MM.1S (cell line): ENCODE measurements around the gene TNFSF8.

Experiments used
- DNase-seq: peaks from one replicate; pipeline ENCODE4 v3.0.0-alpha.2; 2015
- H2AFZ ChIP-seq: fragments of 300-600 bp; sonication (generic); 2 replicates; pipeline ENCODE4 v1.6.0; 2016; ENCODE audit warnings: antibody characterized with exemption, low read length
- H3F3A ChIP-seq: fragments of 300-600 bp; sonication (generic); 2 replicates; pipeline ENCODE4 v1.6.1; 2016; ENCODE audit warnings: mild to moderate bottlenecking, antibody characterized with exemption, low read length, moderate library complexity, mixed read lengths; ENCODE audit not compliant: insufficient read depth
- H3K27ac ChIP-seq: fragments of 300-600 bp; sonication (generic); 2 replicates; pipeline ENCODE4 v1.5.1; 2016; ENCODE audit warnings: mild to moderate bottlenecking, low read length
- H3K27me3 ChIP-seq: fragments of 300-600 bp; sonication (generic); replicated peaks from 2 replicates; pipeline ENCODE4 v1.6.0; 2016; ENCODE audit warnings: low read length; ENCODE audit not compliant: insufficient read depth
- H3K36me3 ChIP-seq: fragments of 300-600 bp; sonication (generic); replicated peaks from 2 replicates; pipeline ENCODE4 v1.6.1; 2016; ENCODE audit warnings: mild to moderate bottlenecking, low read length, mixed read lengths; ENCODE audit not compliant: insufficient read depth
- H3K4me1 ChIP-seq: fragments of 300-600 bp; sonication (generic); 2 replicates; pipeline ENCODE4 v1.6.1; 2016; ENCODE audit warnings: low read length, mixed read lengths
- H3K4me2 ChIP-seq: fragments of 300-600 bp; sonication (generic); 2 replicates; pipeline ENCODE4 v1.6.0; 2016; ENCODE audit warnings: low read depth, low read length
- H3K4me3 ChIP-seq: fragments of 300-600 bp; sonication (generic); 2 replicates; pipeline ENCODE4 v1.5.1; 2016; ENCODE audit warnings: low read length, mixed read lengths
- H3K79me2 ChIP-seq: fragments of 300-600 bp; sonication (generic); 2 replicates; pipeline ENCODE4 v1.6.1; 2016; ENCODE audit warnings: mixed run types, low read length, mixed read lengths
- H3K9ac ChIP-seq: fragments of 300-600 bp; sonication (generic); 2 replicates; pipeline ENCODE4 v1.6.1; 2016; ENCODE audit warnings: low read length, mixed read lengths
- H3K9me2 ChIP-seq: fragments of 300-600 bp; sonication (generic); replicated peaks from 2 replicates; pipeline ENCODE4 v1.6.1; 2016; ENCODE audit warnings: mild to moderate bottlenecking, low read length, mixed read lengths; ENCODE audit not compliant: insufficient read depth
- H3K9me3 ChIP-seq: fragments of 300-600 bp; sonication (generic); replicated peaks from 2 replicates; pipeline ENCODE4 v1.6.1; 2016; ENCODE audit warnings: mild to moderate bottlenecking, low read length, mixed read lengths; ENCODE audit not compliant: insufficient read depth
- H4K20me1 ChIP-seq: fragments of 300-600 bp; sonication (generic); 2 replicates; pipeline ENCODE4 v1.6.1; 2016; ENCODE audit warnings: mild to moderate bottlenecking, low read length, moderate library complexity, mixed read lengths; ENCODE audit not compliant: insufficient read depth
- EZH2 ChIP-seq: fragments of 300-600 bp; sonication (generic); optimal IDR thresholded peaks from 2 replicates; pipeline ENCODE3; 2017; ENCODE audit warnings: low read depth, mild to moderate bottlenecking, antibody characterized with exemption, low read length, mixed read lengths
- EZH2phosphoT487 ChIP-seq: fragments of 300-600 bp; sonication (generic); IDR thresholded peaks from 2 replicates; pipeline ENCODE4 v1.6.1; 2018; ENCODE audit warnings: antibody characterized with exemption, low read length
- TF ChIP-seq, protein P1 (sequence below): fragments of 300-600 bp; sonication (generic); IDR thresholded peaks from 2 replicates; pipeline ENCODE4 v1.5.1; 2016; ENCODE audit warnings: antibody characterized with exemption, low read length, mixed read lengths

The TNFSF8 gene

DNA sequence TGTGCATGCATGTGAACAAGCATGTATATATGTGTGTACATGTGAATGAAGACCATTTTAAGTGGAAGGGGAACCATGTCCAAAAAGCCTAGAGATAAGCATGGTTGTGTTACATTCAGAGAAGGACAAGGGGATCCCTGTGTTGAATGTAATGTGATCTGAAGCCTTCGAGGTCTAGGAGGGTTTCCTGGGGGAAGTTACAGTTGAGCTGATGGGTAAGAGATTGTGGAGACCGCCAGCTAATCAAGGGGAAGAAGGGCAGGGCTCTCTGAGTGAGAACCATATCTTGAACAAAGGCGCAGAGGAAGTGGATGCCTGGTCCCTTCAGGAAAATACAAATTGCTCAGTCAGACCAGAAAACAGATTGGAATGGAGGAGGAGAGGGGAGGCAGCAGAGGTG lies 79.1 kb downstream of the TNFSF8 start:
- no peaks in the 10 kb centered on the region for H3K27me3 ChIP-seq
- no peaks in the 10 kb centered on the region for H3F3A ChIP-seq
- no peaks in the 10 kb centered on the region for H3K4me1 ChIP-seq
- H3K4me3 ChIP-seq = no peak overlapping the region
- TF ChIP-seq, protein P1, sequence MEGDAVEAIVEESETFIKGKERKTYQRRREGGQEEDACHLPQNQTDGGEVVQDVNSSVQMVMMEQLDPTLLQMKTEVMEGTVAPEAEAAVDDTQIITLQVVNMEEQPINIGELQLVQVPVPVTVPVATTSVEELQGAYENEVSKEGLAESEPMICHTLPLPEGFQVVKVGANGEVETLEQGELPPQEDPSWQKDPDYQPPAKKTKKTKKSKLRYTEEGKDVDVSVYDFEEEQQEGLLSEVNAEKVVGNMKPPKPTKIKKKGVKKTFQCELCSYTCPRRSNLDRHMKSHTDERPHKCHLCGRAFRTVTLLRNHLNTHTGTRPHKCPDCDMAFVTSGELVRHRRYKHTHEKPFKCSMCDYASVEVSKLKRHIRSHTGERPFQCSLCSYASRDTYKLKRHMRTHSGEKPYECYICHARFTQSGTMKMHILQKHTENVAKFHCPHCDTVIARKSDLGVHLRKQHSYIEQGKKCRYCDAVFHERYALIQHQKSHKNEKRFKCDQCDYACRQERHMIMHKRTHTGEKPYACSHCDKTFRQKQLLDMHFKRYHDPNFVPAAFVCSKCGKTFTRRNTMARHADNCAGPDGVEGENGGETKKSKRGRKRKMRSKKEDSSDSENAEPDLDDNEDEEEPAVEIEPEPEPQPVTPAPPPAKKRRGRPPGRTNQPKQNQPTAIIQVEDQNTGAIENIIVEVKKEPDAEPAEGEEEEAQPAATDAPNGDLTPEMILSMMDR = no peak
- no peak for TF ChIP-seq EZH2
- no peak for TF ChIP-seq EZH2phosphoT487
- no peak overlapping the region for H3K9ac ChIP-seq
- no peaks in the 10 kb centered on the region for H3K9me3 ChIP-seq
- H4K20me1 ChIP-seq = no peaks in the 10 kb centered on the region
- no peak overlapping the region for H3K4me2 ChIP-seq
- no peak overlapping the region for H3K27ac ChIP-seq
- no peaks in the 10 kb centered on the region for H3K79me2 ChIP-seq
- no peak for DNase-seq
- no peaks in the 10 kb centered on the region for H3K9me2 ChIP-seq
- no peak overlapping the region for H2AFZ ChIP-seq
- H3K36me3 ChIP-seq = no peaks in the 10 kb centered on the region
